Activated T-cell treated with anti-CD3 and anti-CD28 coated beads, Interleukin-2, amount 50 U/mL, for 1 hour (primary cell): ENCODE results near the gene TAOK2.

Experiments
- DNase-seq: peaks from one replicate; pipeline ENCODE4 v3.0.0-alpha.2; 2020

The TAOK2 gene

GRCh38 chr16:29963021-29963743, 10.5 kb upstream of the TAOK2 start:
- no peak for DNase-seq

DNA sequence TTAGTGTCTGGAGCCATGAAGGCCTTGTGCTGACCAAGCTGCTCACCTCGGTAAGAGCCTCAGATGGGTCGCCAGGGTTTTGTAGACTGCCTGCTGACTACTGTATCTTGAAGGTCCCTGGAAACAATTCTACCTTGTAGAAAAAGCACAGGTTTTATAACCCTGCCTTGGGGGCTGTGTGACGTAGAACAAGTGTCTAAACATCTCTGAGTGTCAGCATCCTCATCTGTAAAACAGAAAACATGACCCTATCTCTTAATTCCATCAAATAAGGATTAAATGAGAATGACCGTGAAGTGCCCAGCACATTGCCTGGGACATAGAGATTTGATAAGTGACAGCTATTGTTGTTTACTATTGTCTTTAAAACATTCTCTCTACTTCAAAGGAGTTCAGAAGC, 5.5 kb upstream of the TAOK2 start:
- DNase-seq = no peak

DNA sequence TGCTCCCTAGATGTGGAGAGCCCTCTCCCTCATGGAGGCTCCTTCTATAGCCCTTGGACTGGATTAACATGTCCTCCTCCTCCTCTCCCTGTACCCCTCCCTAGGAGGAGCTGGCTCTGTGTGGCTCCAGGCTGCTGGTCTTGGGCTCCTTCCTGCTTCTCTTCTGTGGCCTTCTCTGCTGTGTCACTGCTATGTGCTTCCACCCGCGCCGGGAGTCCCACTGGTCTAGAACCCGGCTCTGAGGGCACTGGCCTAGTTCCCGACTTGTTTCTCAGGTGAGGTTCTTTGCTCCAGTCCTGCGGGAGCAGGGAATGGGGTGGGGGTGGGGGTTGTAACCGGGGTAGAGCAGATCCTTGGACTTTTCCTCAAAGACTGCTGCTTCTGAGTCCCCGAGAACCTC, 2.4 kb upstream of the TAOK2 start:
- no peak for DNase-seq

DNA sequence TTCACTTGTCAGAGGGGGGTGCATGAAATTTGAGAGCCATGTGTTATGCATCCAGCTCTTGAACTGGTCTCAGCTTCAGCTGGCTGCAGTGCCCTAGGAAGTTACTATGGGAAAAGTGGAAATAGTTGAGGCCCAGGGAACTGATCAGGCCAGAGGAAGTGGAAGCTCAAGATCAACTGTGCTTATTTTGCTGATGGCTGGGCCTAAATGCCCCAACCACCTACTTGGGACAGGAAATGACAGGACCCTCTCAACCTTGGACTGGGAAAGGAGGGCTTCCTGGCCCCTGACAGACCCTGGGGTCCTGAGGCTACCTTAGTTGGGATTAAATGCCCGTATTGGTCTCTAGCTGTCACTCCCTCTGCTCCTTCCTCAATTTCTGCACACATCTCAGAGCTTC, 1.2 kb upstream of the TAOK2 start:
- no peak for DNase-seq

DNA sequence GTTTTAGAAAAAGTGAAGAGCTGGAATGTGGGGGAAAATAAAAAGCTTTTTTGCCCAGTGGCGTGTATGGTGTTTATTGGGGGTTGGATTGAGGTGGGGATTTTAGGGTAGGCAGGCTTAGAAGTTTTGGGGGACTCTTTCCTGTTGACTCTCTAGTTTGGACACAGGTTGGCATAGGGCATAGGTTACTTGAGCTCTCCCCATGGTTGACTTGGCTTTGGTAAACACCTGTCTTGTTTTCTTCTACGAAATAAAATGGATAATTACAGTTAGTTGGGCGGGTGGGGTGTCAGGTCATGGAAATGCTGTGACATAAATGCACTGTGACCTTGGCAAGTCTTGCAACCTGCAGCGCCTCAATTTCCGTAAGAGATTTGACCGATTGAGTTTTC, 680 bp upstream of the TAOK2 start:
- DNase-seq = no peak

GRCh38 chr16:29974291-29975133, 844 bp downstream of the TAOK2 start:
- DNase-seq = peak; percentile 32

DNA sequence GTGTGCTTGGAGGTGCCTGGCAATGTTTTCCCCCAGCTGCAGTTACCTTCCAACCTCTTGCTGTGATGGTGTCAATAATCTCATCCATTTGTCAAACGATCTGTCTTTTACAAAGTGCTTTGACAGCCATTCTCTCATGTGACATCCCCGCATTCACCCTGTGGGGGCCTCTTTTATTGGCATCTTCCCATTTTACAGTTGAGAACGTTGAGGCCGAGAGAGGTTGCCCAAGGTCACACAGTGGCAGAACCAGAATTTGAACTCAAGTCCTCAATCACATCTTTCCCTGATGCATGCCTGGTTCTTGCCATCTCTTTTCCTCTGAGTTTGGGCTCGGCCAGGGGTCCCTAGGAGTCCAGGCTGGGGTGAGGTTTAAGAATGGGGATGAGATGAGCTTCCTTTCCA, 1.5 kb downstream of the TAOK2 start:
- no peak for DNase-seq

DNA sequence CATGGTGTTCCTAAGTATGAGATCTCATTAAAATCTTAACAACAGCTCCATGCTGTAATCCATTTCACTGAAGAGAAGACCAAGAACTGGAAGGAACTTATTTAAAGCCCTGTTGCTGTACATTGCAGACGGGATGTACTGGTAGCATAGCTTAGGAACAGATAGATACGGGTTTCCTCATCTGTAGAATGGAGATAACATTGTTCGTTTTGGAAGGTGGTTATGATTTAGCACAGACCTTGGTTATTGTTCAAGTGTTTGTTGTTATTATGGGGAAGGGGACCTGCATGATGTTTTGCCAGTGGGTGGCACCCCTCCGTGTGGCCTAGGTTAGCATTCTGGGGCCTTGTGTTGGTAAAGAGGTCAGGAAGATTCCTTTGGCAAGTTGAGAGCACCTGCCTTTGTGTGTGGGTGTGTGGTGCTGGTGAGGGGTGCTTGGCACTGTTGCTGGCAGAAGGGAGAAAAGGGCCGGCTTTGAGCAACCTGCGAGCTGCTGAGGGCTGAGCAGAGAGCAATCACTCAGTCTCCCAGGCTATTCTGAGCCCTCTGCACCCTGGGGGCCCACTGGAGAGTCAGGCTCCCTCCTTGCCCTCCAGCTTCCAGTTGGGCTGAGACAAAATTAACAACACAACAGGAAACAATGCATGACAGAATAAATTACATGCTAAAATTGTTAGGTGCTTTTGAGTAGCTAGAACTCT, 2.3 kb downstream of the TAOK2 start:
- no peak for DNase-seq

DNA sequence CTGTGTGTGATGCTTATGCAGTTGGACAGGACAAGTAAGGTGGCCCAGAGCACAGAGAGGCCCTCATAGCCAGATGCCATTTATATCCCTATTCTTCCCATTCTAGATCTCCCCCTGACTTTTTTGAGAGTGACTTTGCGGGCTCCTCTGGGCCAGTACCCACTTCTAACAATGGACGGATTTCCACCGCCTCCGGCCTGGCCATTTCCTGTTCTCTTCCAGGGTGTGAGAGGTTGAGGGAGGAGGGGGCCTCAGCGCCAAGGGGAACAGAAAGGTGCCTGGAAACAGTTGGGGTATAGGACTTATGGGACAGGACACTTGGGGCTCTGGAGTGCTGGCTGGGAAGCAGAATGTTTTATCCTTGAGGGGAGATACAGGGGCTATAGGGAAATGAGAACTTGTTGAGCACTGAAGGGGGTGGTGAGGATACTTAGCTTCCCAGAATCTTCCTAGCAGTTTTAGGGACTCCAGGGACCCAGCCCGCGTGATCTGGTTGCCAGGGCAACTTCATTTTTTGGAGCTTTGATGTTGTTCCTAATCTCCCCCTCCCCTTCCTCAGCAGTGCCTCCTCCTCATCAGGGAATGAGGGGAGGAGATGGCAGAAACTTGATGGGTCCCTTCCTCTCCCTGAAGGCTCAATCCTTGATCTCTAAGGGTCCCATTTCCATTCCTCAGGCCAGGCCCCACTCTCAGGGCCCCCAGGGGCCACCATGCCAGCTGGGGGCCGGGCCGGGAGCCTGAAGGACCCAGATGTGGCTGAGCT, 3.6 kb downstream of the TAOK2 start:
- no peak for DNase-seq

GRCh38 chr16:29978081-29978480, 4.4 kb downstream of the TAOK2 start:
- DNase-seq = no peak

DNA sequence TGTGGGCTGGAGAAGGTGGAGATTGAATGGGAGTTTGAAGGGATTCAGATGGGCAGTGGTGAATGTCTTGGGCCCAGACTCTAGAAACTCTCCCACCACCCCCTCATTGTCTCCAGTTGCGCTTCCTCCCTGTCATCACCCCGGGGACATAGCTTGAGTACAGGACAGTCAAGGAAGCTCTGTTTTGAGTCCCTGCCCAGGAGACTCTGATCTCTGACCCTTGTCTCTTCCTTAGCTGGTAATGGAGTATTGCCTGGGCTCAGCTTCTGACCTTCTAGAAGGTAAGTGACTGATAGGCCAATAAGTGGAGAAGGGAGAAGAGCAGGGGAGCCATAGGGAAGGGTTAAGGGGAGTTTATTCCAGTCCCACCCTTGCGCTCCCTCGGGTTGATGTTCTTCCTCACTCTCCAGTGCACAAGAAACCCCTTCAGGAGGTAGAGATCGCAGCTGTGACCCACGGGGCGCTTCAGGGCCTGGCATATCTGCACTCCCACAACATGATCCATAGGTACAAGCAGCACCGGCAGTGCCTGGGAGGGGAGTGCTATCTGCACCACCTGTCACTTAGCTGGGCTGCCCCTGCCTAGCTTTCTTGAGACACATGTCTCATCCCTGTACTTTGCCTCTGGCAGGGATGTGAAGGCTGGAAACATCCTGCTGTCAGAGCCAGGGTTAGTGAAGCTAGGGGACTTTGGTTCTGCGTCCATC, 5.0 kb downstream of the TAOK2 start:
- DNase-seq = no peak

DNA sequence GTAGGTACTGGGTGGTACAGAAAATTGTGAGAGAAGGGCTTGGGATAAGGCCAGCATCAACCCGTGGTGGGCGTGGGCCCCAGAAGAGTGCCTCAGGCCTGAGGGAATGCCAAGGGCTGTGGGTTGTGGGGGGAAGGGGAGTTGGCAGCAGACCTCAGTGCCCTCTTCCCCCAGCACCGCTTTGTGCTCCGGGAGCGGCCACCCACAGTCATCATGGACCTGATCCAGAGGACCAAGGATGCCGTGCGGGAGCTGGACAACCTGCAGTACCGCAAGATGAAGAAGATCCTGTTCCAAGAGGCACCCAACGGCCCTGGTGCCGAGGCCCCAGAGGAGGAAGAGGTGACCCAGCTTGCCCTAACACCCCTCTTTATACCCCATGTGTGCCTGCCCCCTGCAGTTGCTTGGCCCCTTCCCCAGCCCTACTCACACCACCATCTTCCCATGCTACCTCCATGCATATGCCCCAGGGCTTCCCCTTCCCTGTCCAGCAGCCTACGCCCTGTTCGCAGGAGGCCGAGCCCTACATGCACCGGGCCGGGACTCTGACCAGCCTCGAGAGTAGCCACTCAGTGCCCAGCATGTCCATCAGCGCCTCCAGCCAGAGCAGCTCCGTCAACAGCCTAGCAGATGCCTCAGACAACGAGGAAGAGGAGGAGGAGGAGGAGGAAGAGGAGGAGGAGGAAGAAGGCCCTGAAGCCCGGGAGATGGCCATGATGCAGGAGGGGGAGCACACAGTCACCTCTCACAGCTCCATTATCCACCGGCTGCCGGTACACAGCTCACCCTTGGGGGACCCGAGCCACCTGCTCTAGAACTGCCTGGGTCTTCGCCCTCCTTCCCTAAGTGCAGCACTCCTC, 9.1 kb downstream of the TAOK2 start:
- no peak for DNase-seq

- no peak for DNase-seq
Measured at GRCh38 chr16:29983420-29984136, 9.9 kb downstream of the TAOK2 start.

DNA sequence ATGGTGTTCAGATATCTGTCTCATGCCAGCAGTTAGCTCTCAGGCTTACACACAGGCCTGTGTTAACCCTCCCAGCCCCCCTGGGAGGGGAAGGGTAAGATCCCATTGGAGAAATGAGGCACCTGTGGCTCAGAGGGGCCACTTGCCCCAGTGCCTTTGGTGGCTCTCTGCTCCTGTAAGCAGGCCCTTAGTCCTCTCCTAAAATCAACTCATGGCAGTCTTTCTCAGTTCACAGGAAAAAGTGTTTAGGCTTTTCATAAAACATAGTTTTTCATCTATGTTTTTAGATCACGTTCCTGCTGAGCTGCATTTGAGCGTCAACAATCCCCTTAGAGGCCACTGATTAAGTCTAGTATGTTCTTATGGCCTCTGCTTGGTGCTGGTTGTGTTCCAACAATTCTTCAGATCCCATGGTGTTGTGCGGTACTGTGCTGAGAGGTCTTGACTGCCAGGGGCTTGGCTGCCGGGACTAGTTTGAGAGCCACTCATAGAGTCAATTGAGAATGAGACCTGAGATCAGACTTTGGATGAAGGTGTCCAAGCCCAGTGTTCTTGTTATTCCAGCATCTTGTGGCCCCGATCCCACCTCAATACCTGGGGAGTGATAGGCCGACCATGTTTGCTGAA, 10.6 kb downstream of the TAOK2 start:
- no peak for DNase-seq

- DNase-seq = no peak
Measured at GRCh38 chr16:29984764-29985147, 11.1 kb downstream of the TAOK2 start.

GRCh38 chr16:29985271-29985811, 11.7 kb downstream of the TAOK2 start:
- DNase-seq = no peak

GRCh38 chr16:29986231-29986630, 12.6 kb downstream of the TAOK2 start:
- no peak for DNase-seq

DNA sequence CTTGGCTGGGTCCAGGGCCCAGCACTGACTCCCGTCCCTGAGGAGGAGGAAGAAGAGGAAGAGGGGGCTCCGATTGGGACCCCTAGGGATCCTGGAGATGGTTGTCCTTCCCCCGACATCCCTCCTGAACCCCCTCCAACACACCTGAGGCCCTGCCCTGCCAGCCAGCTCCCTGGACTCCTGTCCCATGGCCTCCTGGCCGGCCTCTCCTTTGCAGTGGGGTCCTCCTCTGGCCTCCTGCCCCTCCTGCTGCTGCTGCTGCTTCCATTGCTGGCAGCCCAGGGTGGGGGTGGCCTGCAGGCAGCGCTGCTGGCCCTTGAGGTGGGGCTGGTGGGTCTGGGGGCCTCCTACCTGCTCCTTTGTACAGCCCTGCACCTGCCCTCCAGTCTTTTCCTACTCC, 13.3 kb downstream of the TAOK2 start:
- DNase-seq = no peak

DNA sequence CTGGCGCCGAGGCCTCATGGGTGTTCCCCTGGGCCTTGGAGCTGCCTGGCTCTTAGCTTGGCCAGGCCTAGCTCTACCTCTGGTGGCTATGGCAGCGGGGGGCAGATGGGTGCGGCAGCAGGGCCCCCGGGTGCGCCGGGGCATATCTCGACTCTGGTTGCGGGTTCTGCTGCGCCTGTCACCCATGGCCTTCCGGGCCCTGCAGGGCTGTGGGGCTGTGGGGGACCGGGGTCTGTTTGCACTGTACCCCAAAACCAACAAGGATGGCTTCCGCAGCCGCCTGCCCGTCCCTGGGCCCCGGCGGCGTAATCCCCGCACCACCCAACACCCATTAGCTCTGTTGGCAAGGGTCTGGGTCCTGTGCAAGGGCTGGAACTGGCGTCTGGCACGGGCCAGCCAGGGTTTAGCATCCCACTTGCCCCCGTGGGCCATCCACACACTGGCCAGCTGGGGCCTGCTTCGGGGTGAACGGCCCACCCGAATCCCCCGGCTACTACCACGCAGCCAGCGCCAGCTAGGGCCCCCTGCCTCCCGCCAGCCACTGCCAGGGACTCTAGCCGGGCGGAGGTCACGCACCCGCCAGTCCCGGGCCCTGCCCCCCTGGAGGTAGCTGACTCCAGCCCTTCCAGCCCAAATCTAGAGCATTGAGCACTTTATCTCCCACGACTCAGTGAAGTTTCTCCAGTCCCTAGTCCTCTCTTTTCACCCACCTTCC, 13.9 kb downstream of the TAOK2 start:
- no peak for DNase-seq
